ENCODE data around the gene SPO11. TPM values are rescaled to one million over a fixed set of nuclear protein-coding genes. Genes with fewer than 3 reads are reported as not detected.

Gene SPO11
- total RNA-seq, 1 experiment from 2014 or later, result not detected

GRCh38 chr20:57315976-57316480 is 13.6 kb upstream of the SPO11 start:
- Histone ChIP-seq H4K20me1 (ENCODE audit: low read length) (no peaks in the 10 kb centered on the region), H3K9ac (ENCODE audit: low read length) (no peak overlapping the region), H3F3A (ENCODE audit: low read length, unreplicated experiment) (no peaks in the 10 kb centered on the region), H3K4me2 (ENCODE audit: low read length) (no peak overlapping the region), H3K79me2 (ENCODE audit: low read length) (no peaks in the 10 kb centered on the region), H3K27me3 (ENCODE audit: low read length) (peaks cover 74% of the 10 kb centered on the region), H2AFZ (ENCODE audit: low read length) (no peak overlapping the region), H3K36me3 (ENCODE audit: low read depth, low read length) (no peaks in the 10 kb centered on the region), H3K4me3 (ENCODE audit: low read length) (no peak overlapping the region), H3K4me1 (ENCODE audit: insufficient read depth, low read length) (no peaks in the 10 kb centered on the region), H3K9me3 (ENCODE audit: low read length) (no peaks in the 10 kb centered on the region), H3K27ac (ENCODE audit: low read length) (no peak overlapping the region), H3K9me2 (replicated peaks; ENCODE audit: low read length) (no peaks in the 10 kb centered on the region)
- no TSS peak for BruUV-seq (replicated peaks)
- intact Hi-C loops (cut with micrococcal nuclease), result no loop called here
- ATAC-seq (no peak), DNase-seq (no peak)
- TF ChIP-seq CTCF (conservative IDR thresholded peaks at IDR 0.05; ENCODE audit: low read depth, low read length) (no peak), EZH2 (IDR thresholded peaks at IDR 0.05; ENCODE audit: low read length, unreplicated experiment) (no peak), EZH2phosphoT487 (IDR thresholded peaks at IDR 0.05; ENCODE audit: borderline replicate concordance, low read length) (no peak)
- ChIA-PET CTCF (no interaction called here), POLR2A (ENCODE audit: unreplicated experiment) (no interaction called here)

GRCh38 chr20:57316795-57317201 is 12.8 kb upstream of the SPO11 start:
- no peaks in the 10 kb centered on the region for H3K4me1 ChIP-seq (ENCODE audit: insufficient read depth, low read length)
- no peak overlapping the region for H3K27ac ChIP-seq (ENCODE audit: low read length)
- no peak overlapping the region for H2AFZ ChIP-seq (ENCODE audit: low read length)
- no TSS peak for BruUV-seq (replicated peaks)
- H3K79me2 ChIP-seq (ENCODE audit: low read length), result no peaks in the 10 kb centered on the region
- H3K9me3 ChIP-seq (ENCODE audit: low read length), result no peaks in the 10 kb centered on the region
- TF ChIP-seq EZH2phosphoT487 (IDR thresholded peaks at IDR 0.05; ENCODE audit: borderline replicate concordance, low read length), result no peak
- no peak for TF ChIP-seq CTCF (conservative IDR thresholded peaks at IDR 0.05; ENCODE audit: low read depth, low read length)
- TF ChIP-seq EZH2 (IDR thresholded peaks at IDR 0.05; ENCODE audit: low read length, unreplicated experiment), result no peak
- no peaks in the 10 kb centered on the region for H4K20me1 ChIP-seq (ENCODE audit: low read length)
- no peaks in the 10 kb centered on the region for H3F3A ChIP-seq (ENCODE audit: low read length, unreplicated experiment)
- no peak overlapping the region for H3K4me2 ChIP-seq (ENCODE audit: low read length)
- no peaks in the 10 kb centered on the region for H3K36me3 ChIP-seq (ENCODE audit: low read depth, low read length)
- H3K4me3 ChIP-seq (ENCODE audit: low read length), result no peak overlapping the region
- H3K9ac ChIP-seq (ENCODE audit: low read length), result no peak overlapping the region
- DNase-seq (no peak), ATAC-seq (no peak)
- peaks cover 74% of the 10 kb centered on the region for H3K27me3 ChIP-seq (ENCODE audit: low read length)
- POLR2A ChIA-PET (ENCODE audit: unreplicated experiment), result no interaction called here
- H3K9me2 ChIP-seq (replicated peaks; ENCODE audit: low read length), result no peaks in the 10 kb centered on the region
- CTCF ChIA-PET, result no interaction called here
- intact Hi-C loops (cut with micrococcal nuclease), result no loop called here

GRCh38 chr20:57317316-57317788 is 12.3 kb upstream of the SPO11 start:
- H3K9me3 ChIP-seq (ENCODE audit: low read length), result no peaks in the 10 kb centered on the region
- H4K20me1 ChIP-seq (ENCODE audit: low read length), result no peaks in the 10 kb centered on the region
- H3K9ac ChIP-seq (ENCODE audit: low read length), result no peak overlapping the region
- no peak overlapping the region for H3K27ac ChIP-seq (ENCODE audit: low read length)
- CTCF ChIA-PET, result no interaction called here
- no peak overlapping the region for H2AFZ ChIP-seq (ENCODE audit: low read length)
- H3K36me3 ChIP-seq (ENCODE audit: low read depth, low read length), result no peaks in the 10 kb centered on the region
- POLR2A ChIA-PET (ENCODE audit: unreplicated experiment), result no interaction called here
- H3K4me1 ChIP-seq (ENCODE audit: insufficient read depth, low read length), result no peaks in the 10 kb centered on the region
- H3K9me2 ChIP-seq (replicated peaks; ENCODE audit: low read length), result no peaks in the 10 kb centered on the region
- intact Hi-C loops (cut with micrococcal nuclease), result no loop called here
- no peak overlapping the region for H3K4me2 ChIP-seq (ENCODE audit: low read length)
- no peak overlapping the region for H3K4me3 ChIP-seq (ENCODE audit: low read length)
- DNase-seq, result no peak
- H3K27me3 ChIP-seq (ENCODE audit: low read length), result peaks cover 74% of the 10 kb centered on the region
- H3F3A ChIP-seq (ENCODE audit: low read length, unreplicated experiment), result no peaks in the 10 kb centered on the region
- no peak for ATAC-seq
- no TSS peak for BruUV-seq (replicated peaks)
- H3K79me2 ChIP-seq (ENCODE audit: low read length), result no peaks in the 10 kb centered on the region
- TF ChIP-seq EZH2phosphoT487 (IDR thresholded peaks at IDR 0.05; ENCODE audit: borderline replicate concordance, low read length) (no peak), CTCF (conservative IDR thresholded peaks at IDR 0.05; ENCODE audit: low read depth, low read length) (no peak), EZH2 (IDR thresholded peaks at IDR 0.05; ENCODE audit: low read length, unreplicated experiment) (no peak)

All from PC-3 (cell line).